ENCODE data around the gene CCDC81. TPM values are rescaled to one million over a fixed set of nuclear protein-coding genes. Genes with fewer than 3 reads are reported as not detected.

The CCDC81 gene
- total RNA-seq, 4 donors from 2014 or later, result under 0.01 to 2.9 (median 0.44) TPM

DNA sequence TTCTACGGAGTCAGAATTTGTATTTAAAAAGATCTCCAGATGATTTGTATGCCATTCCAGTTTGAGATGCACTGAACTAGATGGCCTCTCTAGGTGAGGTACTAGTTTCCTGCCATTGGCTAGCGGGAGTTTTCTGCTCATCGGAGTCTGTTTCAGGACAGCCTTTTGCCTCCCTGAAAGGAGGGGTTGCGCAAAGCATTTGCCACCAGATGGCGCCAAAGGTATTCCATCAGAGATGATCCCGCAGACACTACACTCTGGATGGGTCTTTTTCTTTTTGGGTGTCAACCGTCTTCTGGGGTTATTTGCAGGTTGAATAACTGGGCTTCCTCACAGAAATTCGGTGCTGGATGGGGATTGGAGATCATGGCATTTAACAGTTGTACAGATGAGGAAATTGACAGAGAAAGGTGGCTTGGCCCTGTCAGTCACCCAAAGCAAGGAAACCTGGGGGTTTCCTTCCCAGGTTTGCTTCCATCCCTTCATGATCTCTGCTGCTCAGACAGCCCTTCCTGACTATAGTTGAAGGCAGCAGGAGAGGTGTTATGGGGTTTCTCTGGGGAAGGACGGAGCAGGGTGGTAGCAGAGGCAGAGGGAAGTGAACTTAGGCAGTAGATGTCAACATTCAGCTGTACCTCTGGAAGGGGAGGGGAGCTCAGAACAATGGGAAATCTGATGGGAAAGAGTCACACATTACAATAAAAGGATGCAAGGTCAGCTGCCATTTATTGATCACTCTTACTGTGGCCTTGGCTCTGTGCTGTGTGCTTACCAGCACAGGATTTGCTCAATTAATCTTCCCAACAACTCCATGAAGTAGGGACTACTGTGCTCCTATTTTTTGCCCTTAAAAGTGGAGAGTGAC is 81.6 kb downstream of the CCDC81 start:
- peak overlapping the region in 1 of 4 donors; percentile 4 for H3K27ac ChIP-seq (replicated peaks in 1 of 4)
- WGBS, result 14% methylated on average over 9 of the region's 9 CpGs
- peaks cover 0 to 4% (median 0%) of the 10 kb centered on the region in 4 donors for H3K27me3 ChIP-seq
- H3K4me3 ChIP-seq, result no peak overlapping the region
- H3K9me3 ChIP-seq, result no peaks in the 10 kb centered on the region
- DNase-seq (ENCODE audit: extremely low spot score), result peak; percentile 96
- no peaks in the 10 kb centered on the region for H3K36me3 ChIP-seq
- intact Hi-C loops (cut with DNase I), result loop anchor here (2.0 to 5.0 kb wide), 4 partner anchors 151 to 362 kb away; partner anchors contain the start of genes ME3 and PRSS23
- TF ChIP-seq, protein P1, sequence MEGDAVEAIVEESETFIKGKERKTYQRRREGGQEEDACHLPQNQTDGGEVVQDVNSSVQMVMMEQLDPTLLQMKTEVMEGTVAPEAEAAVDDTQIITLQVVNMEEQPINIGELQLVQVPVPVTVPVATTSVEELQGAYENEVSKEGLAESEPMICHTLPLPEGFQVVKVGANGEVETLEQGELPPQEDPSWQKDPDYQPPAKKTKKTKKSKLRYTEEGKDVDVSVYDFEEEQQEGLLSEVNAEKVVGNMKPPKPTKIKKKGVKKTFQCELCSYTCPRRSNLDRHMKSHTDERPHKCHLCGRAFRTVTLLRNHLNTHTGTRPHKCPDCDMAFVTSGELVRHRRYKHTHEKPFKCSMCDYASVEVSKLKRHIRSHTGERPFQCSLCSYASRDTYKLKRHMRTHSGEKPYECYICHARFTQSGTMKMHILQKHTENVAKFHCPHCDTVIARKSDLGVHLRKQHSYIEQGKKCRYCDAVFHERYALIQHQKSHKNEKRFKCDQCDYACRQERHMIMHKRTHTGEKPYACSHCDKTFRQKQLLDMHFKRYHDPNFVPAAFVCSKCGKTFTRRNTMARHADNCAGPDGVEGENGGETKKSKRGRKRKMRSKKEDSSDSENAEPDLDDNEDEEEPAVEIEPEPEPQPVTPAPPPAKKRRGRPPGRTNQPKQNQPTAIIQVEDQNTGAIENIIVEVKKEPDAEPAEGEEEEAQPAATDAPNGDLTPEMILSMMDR (IDR thresholded peaks at IDR 0.05), result peak; percentile 91
- no peak for TF ChIP-seq POLR2A (IDR thresholded peaks at IDR 0.05; ENCODE audit: low read depth)
- TF ChIP-seq POLR2AphosphoS5 (IDR thresholded peaks at IDR 0.05), result peak; percentile 29 to 46
- H3K4me1 ChIP-seq, result peaks cover 23 to 53% (median 42%) of the 10 kb centered on the region in 4 donors

DNA sequence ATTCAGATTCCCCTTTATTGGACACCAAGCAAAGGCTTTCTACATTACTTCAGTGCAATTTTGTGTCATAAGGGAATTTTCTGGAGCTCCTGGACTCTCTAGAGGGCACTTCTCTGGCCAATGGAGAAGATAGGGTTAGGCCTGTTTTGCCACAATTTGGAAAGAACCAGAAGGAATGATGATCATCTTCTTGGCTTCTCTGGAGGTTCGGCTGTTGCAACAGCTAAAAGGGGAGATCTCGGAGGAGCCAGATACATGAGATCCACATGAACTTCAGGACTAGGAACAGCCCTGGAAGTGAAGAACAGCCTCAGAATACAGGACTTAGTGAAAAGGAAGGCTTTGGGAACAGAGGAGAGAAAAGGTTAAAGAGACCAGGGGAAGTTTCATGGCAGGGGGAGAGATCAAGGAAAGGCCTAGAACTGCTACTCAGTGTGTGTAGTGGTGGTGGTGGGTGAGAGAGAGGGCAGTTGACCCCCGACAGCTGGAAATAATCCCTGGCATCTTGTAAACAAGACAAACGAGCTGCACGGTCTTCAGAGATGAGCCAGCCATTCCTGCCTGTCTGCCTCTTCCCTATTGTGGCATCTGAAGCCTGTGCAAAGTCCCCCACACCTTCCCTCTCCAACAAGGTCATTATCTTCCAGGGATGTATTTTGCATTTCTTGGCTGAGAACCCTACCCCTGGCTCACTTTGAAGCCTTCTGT is 83.8 kb downstream of the CCDC81 start:
- Histone ChIP-seq H3K27me3 (peaks cover 0 to 4% (median 0%) of the 10 kb centered on the region in 4 donors), H3K27ac (replicated peaks in 1 of 4) (peak overlapping the region in 3 of 4 donors; percentile 24 to 52 (median 45)), H3K36me3 (peaks cover 0 to 11% (median 5%) of the 10 kb centered on the region in 4 donors), H3K4me1 (peaks cover 23 to 56% (median 42%) of the 10 kb centered on the region in 4 donors), H3K9me3 (no peaks in the 10 kb centered on the region), H3K4me3 (no peak overlapping the region)
- TF ChIP-seq POLR2AphosphoS5 (IDR thresholded peaks at IDR 0.05) (no peak), POLR2A (IDR thresholded peaks at IDR 0.05; ENCODE audit: low read depth) (no peak), EP300 (IDR thresholded peaks at IDR 0.05) (no peak)
- TF ChIP-seq, protein P1 (IDR thresholded peaks at IDR 0.05), result no peak
- no peak for DNase-seq (ENCODE audit: extremely low spot score)
- 74% methylated on average over 5 of the region's 5 CpGs for WGBS
- intact Hi-C loops (cut with DNase I), result loop anchor here (5.0 kb wide), 3 partner anchors 149 to 344 kb away; partner anchors contain the start of genes ME3 and PRSS23

DNA sequence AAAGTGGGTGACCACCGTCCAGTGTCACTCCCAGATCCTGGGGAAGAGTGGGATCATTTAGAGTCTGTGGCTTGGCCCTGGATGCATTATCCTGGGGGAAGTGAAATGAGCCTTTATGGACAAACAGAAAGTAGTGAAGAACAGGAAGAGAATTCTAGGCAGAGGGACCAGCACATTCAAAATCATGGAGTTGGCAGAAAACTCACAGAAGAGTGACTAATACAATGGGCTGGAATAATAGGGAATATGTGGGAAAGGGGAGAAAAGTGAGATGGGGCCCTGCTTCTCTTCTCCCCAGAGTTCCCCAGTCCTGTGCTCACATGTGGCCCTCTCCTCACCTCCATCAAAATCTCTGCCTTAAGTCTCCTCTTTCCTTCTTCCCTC is 84.3 kb downstream of the CCDC81 start:
- intact Hi-C loops (cut with DNase I), result loop anchor here (5.0 kb wide), 3 partner anchors 148 to 343 kb away; partner anchors contain the start of genes ME3 and PRSS23

More for the DNA sequence above, 84.3 kb downstream of the CCDC81 start:
- TF ChIP-seq EP300 (IDR thresholded peaks at IDR 0.05) (no peak), POLR2AphosphoS5 (IDR thresholded peaks at IDR 0.05) (no peak), POLR2A (IDR thresholded peaks at IDR 0.05; ENCODE audit: low read depth) (no peak)
- TF ChIP-seq, protein P1 (IDR thresholded peaks at IDR 0.05), result no peak
- DNase-seq (ENCODE audit: extremely low spot score), result no peak
- Histone ChIP-seq H3K27me3 (peaks cover 0 to 4% (median 0%) of the 10 kb centered on the region in 4 donors), H3K4me1 (peaks cover 23 to 56% (median 43%) of the 10 kb centered on the region in 4 donors), H3K4me3 (no peak overlapping the region), H3K9me3 (no peaks in the 10 kb centered on the region), H3K36me3 (peaks cover 0 to 11% (median 5%) of the 10 kb centered on the region in 4 donors), H3K27ac (replicated peaks in 1 of 4) (peak overlapping the region in 3 of 4 donors; percentile 24 to 45 (median 39))
- 100% methylated on average over 1 of the region's 1 CpG for WGBS

Measured in esophagus muscularis mucosa (tissue), 4 donors.